ENCODE results near the gene ZCCHC12. TPM values are rescaled to one million over a fixed set of nuclear protein-coding genes. Genes with fewer than 3 reads are reported as not detected.

ZCCHC12 gene
- total RNA-seq, 1 experiment from 2014 or later = 0.89 TPM

GRCh38 chrX:118853596-118853995, 30.0 kb downstream of the ZCCHC12 start (continued):
- no peak for TF ChIP-seq ZBTB33 (IDR thresholded peaks at IDR 0.05; ENCODE audit: extremely low read depth, insufficient replicate concordance, low read length)
- TF ChIP-seq, protein P1, sequence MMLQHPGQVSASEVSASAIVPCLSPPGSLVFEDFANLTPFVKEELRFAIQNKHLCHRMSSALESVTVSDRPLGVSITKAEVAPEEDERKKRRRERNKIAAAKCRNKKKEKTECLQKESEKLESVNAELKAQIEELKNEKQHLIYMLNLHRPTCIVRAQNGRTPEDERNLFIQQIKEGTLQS (IDR thresholded peaks at IDR 0.05) = no peak

DNA sequence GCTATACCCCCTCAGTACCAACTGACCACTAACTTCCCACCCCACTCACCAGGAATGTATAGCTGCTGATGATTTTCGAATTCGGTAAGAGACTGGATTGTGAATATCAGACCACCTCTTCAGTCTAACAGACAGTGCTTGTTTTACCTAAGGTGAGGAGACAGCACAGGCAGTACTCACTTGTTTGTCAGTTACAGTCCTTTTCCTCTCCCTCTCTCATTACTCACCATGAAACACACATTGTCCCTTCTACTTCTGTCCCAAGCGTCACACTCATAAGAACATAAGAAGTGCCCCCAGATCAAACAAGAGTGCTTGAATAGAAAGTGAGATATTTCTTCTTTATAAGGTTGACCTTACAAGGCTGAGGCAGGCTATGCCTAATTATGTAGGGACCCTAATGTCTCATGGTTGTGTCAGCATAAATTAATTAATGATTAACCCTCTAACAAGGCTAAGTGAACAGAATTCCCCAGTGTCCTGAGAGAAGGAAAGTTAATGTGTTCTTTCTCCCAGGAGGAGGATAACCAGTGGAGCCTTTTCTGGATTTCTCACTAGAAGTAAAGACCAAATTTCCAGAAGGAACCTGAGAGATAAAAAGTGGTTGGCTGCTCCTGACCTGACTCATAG, 32.2 kb downstream of the ZCCHC12 start:
- POLR2A ChIA-PET = no interaction called here
- Histone ChIP-seq H3K36me3 (ENCODE audit: control insufficient read depth in 1 of 2, insufficient read depth in 2 of 2, low read length in 2 of 2) (no peaks in the 10 kb centered on the region), H3K27me3 (ENCODE audit: insufficient read depth, low read length) (no peaks in the 10 kb centered on the region), H3K9me3 (ENCODE audit: control insufficient read depth in 1 of 2, insufficient read depth in 1 of 2, low read depth in 1 of 2, low read length in 2 of 2) (no peaks in the 10 kb centered on the region), H3K9me2 (ENCODE audit: insufficient read depth) (no peaks in the 10 kb centered on the region), H3K9ac (ENCODE audit: low read length) (no peak overlapping the region), H3K4me1 (ENCODE audit: control insufficient read depth in 1 of 2, insufficient read depth in 2 of 2, low read length in 2 of 2) (no peaks in the 10 kb centered on the region), H3K4me2 (ENCODE audit: low read length) (no peak overlapping the region), H4K20me1 (ENCODE audit: insufficient read depth) (no peaks in the 10 kb centered on the region), H3K27ac (ENCODE audit: low read depth, low read length) (no peak overlapping the region), H3K4me3 (replicated peaks in 1 of 2; ENCODE audit: low read depth in 1 of 2, low read length in 2 of 2) (no peak overlapping the region), H2AFZ (ENCODE audit: low read depth, low read length, poor library complexity, severe bottlenecking) (no peak overlapping the region), H3K79me2 (ENCODE audit: insufficient read depth, low read length) (no peaks in the 10 kb centered on the region)
- TF ChIP-seq JUND (IDR thresholded peaks at IDR 0.05) = no peak
- no peak for TF ChIP-seq EGR1 (IDR thresholded peaks at IDR 0.05; ENCODE audit: low read depth)
- TF ChIP-seq ZNF274 (IDR thresholded peaks at IDR 0.05; ENCODE audit: low read depth, low read length) = no peak
- TF ChIP-seq, protein P1 (IDR thresholded peaks at IDR 0.05) = no peak
- TF ChIP-seq EZH2phosphoT487 (IDR thresholded peaks at IDR 0.05; ENCODE audit: borderline replicate concordance) = no peak
- TF ChIP-seq SP1 (IDR thresholded peaks at IDR 0.05; ENCODE audit: low read depth) = no peak
- TF ChIP-seq CBX3 (IDR thresholded peaks at IDR 0.05; ENCODE audit: low read depth) = no peak
- TF ChIP-seq POLR2A (IDR thresholded peaks at IDR 0.05; ENCODE audit: borderline replicate concordance, extremely low read depth, insufficient read depth, insufficient read length) = no peak
- no peak for TF ChIP-seq ZBTB33 (IDR thresholded peaks at IDR 0.05; ENCODE audit: extremely low read depth, insufficient replicate concordance, low read length)
- DNase-seq (ENCODE audit: low read depth, low spot score) = no peak
- RAD21 ChIA-PET (ENCODE audit: low non-redundant PET in 1 of 2, low total read pairs in 2 of 2, uncharacterized antibody in 2 of 2, unreplicated experiment in 2 of 2) = no interaction called here
- intact Hi-C loops (cut with micrococcal nuclease) = no loop called here
- CTCF ChIA-PET = no interaction called here
- no TSS peak for BruUV-seq (replicated peaks)
- ATAC-seq = no peak

Measured in HCT116 (cell line).